ENCODE results near the gene COL4A6. TPM values are rescaled to one million over a fixed set of nuclear protein-coding genes. Genes with fewer than 3 reads are reported as not detected.

Gene COL4A6
- polyA plus RNA-seq, 3 donors = not detected

GRCh38 chrX:108171671-108172070 is 266.6 kb downstream of the COL4A6 start:
- Histone ChIP-seq H3K4me1 (ENCODE audit: control insufficient read depth in 1 of 2, insufficient read depth in 2 of 2, low read length in 2 of 2) (no peaks in the 10 kb centered on the region), H3K27ac (ENCODE audit: low read depth in 1 of 2, low read length in 2 of 2) (no peak overlapping the region), H2AFZ (ENCODE audit: insufficient read depth, low read depth, low read length, poor library complexity, severe bottlenecking) (no peak overlapping the region), H3K4me3 (replicated peaks in 1 of 3; ENCODE audit: low read depth in 2 of 3, low read length in 3 of 3) (no peak overlapping the region), H3K9ac (ENCODE audit: insufficient read depth, low read length, poor library complexity, severe bottlenecking) (no peak overlapping the region), H3K36me3 (replicated peaks in 1 of 2; ENCODE audit: control insufficient read depth in 1 of 2, insufficient read depth in 2 of 2, low read length in 2 of 2) (no peaks in the 10 kb centered on the region), H3K27me3 (ENCODE audit: control insufficient read depth in 2 of 2, insufficient read depth in 2 of 2, low read length in 2 of 2) (no peaks in the 10 kb centered on the region), H3K79me2 (ENCODE audit: insufficient read depth, low read length) (no peaks in the 10 kb centered on the region), H4K20me1 (ENCODE audit: insufficient read depth, low read length) (no peaks in the 10 kb centered on the region), H3K9me3 (replicated peaks in 1 of 2; ENCODE audit: control insufficient read depth in 1 of 2, insufficient read depth in 1 of 2, low read length in 2 of 2) (no peaks in the 10 kb centered on the region), H3K4me2 (replicated peaks; ENCODE audit: extremely low read depth, low read length, poor library complexity, severe bottlenecking) (no peak overlapping the region)
- H3K4me3 Mint-ChIP-seq = no peak overlapping the region
- no peak overlapping the region for H3K27ac Mint-ChIP-seq
- no peak for DNase-seq
- H3K4me1 Mint-ChIP-seq = no peaks in the 10 kb centered on the region
- H3K27me3 Mint-ChIP-seq (ENCODE audit: low read depth in 3 of 3) = peaks cover 0 to 6% (median 3%) of the 10 kb centered on the region in 3 donors
- TF ChIP-seq CTCF (IDR thresholded peaks at IDR 0.05) = no peak
- intact Hi-C loops (cut with micrococcal nuclease) = no loop called here
- no peaks in the 10 kb centered on the region for H3K36me3 Mint-ChIP-seq
- 100% methylated on average over 1 of the region's 4 CpGs for WGBS (ENCODE audit: insufficient coverage)
- peaks cover 0 to 7% (median 0%) of the 10 kb centered on the region in 7 donors for H3K9me3 Mint-ChIP-seq

- no peak overlapping the region for H3K27ac Mint-ChIP-seq
- no peaks in the 10 kb centered on the region for H3K36me3 ChIP-seq (replicated peaks in 1 of 2; ENCODE audit: control insufficient read depth in 1 of 2, insufficient read depth in 2 of 2, low read length in 2 of 2)
- no peaks in the 10 kb centered on the region for H3K9me3 ChIP-seq (replicated peaks in 1 of 2; ENCODE audit: control insufficient read depth in 1 of 2, insufficient read depth in 1 of 2, low read length in 2 of 2)
- no peaks in the 10 kb centered on the region for H3K4me1 Mint-ChIP-seq
- no peak overlapping the region for H3K27ac ChIP-seq (ENCODE audit: low read depth in 1 of 2, low read length in 2 of 2)
- H3K9ac ChIP-seq (ENCODE audit: insufficient read depth, low read length, poor library complexity, severe bottlenecking) = no peak overlapping the region
- no peaks in the 10 kb centered on the region for H3K79me2 ChIP-seq (ENCODE audit: insufficient read depth, low read length)
- no peak overlapping the region for H3K4me3 Mint-ChIP-seq
- H3K4me1 ChIP-seq (ENCODE audit: control insufficient read depth in 1 of 2, insufficient read depth in 2 of 2, low read length in 2 of 2) = no peaks in the 10 kb centered on the region
- no peak overlapping the region for H3K4me3 ChIP-seq (replicated peaks in 1 of 3; ENCODE audit: low read depth in 2 of 3, low read length in 3 of 3)
- H3K36me3 Mint-ChIP-seq = no peaks in the 10 kb centered on the region
- peaks cover 0 to 11% (median 2%) of the 10 kb centered on the region in 3 donors for H3K27me3 Mint-ChIP-seq (ENCODE audit: low read depth in 3 of 3)
- intact Hi-C loops (cut with micrococcal nuclease) = no loop called here
- peaks cover 0 to 7% (median 0%) of the 10 kb centered on the region in 7 donors for H3K9me3 Mint-ChIP-seq
- H3K27me3 ChIP-seq (ENCODE audit: control insufficient read depth in 2 of 2, insufficient read depth in 2 of 2, low read length in 2 of 2) = no peaks in the 10 kb centered on the region
- no peak for DNase-seq
- WGBS (ENCODE audit: insufficient coverage) = 100% methylated on average over 1 of the region's 3 CpGs
- no peak overlapping the region for H3K4me2 ChIP-seq (replicated peaks; ENCODE audit: extremely low read depth, low read length, poor library complexity, severe bottlenecking)
- no peak overlapping the region for H2AFZ ChIP-seq (ENCODE audit: insufficient read depth, low read depth, low read length, poor library complexity, severe bottlenecking)
- TF ChIP-seq CTCF (IDR thresholded peaks at IDR 0.05) = no peak
- H4K20me1 ChIP-seq (ENCODE audit: insufficient read depth, low read length) = no peaks in the 10 kb centered on the region
Observed at GRCh38 chrX:108169768-108170167, 268.5 kb downstream of the COL4A6 start.

Data from CD14-positive monocyte (primary cell).